HTERT RPE-1 (cell line): ENCODE results near the gene CTSD.

Source experiments
- in situ Hi-C: fragments of 300-500 bp; cut with MboI; formaldehyde crosslinking; loops from 4 replicates; pipeline ENCODE4 v1.14.3; 2020; ENCODE audit warnings: low sequenced_read_pairs

The CTSD gene

DNA sequence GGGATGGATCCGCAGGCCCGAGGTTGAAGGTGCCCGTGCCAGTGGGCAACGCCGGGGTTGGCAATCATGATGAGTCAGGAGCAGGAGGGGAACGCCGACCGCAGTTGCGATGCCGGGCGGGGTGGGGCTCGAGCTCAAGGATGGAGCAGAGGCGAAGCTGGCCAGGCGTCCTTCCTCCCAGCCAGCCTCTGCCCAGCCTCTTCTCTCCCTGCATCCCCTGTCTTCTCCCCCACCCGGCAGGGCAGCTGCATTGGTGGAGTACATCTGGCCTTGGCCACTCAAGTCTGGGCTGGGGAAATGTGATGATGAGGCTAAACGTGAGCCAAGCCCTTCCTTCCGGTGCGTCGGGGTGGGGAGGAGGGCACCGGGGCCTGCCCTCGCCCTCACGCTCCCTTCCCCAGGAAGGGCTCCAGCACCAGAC lies 17.2 kb downstream of the CTSD start:
- in situ Hi-C loops = no loop called here

DNA sequence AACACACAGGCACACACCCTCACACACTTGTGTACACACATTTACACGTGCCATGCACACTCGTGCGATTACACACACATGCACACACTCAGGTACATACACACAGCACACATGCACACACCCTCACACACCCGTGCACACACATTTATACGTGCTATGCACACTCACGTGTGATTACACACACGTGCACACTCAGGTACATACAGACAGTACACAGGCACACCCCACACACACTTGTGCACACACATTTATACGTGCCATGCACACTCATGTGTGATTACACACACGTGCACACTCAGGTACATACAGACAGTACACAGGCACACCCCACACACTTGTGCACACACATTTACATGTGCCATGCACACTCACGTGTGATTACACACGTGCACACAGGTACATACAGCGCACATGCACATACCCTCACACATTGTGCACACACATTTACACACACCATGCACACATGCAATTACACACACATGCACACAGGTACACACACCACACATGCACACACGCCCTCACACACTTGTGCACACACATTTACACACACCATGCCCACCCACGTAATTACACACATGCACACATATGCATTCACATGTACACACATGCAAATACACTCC lies 17.9 kb downstream of the CTSD start:
- in situ Hi-C loops = no loop called here

DNA sequence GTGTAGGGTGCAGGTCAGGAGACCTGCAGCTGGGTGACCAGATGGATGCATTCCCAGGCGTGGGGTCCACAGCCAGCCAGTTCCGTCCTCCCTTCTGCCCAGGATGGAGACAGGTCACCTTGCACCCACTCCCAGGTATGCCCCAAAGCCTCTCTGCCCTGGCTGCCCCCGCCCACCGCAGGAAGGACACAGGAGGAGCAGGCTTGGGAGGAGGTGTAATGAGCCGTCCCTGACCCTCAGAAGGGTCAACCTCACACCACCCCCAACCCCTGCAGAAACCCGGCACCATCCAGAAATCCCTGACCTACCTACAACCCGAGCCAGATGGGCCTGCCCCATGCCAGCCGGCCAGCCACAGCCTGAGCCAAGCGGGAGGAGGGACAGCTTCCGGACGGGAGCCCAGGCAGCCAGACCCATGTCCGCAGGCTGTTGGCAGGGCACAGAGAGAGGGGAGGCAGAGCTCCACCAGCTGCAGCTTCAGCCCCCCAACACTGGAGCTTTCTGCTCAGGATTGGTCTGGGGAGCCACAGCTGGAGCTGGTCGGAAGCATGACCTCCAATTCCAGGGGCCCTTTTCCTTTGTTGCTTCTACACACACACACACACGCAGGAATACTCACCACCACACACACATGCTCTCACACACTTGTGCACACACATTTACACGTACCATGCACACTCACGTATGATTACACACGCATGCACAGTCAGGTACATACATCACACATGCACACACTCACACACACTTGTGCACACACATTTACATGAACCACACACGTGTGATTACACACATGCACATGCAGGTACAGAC lies 18.6 kb downstream of the CTSD start:
- in situ Hi-C loops = no loop called here

- in situ Hi-C loops = no loop called here
Observed at GRCh38 chr11:1744137-1744886, 19.4 kb downstream of the CTSD start.

- in situ Hi-C loops = no loop called here
Observed at GRCh38 chr11:1743585-1744136, 20.1 kb downstream of the CTSD start.

- in situ Hi-C loops = no loop called here
Observed at GRCh38 chr11:1742869-1743584, 20.7 kb downstream of the CTSD start.

GRCh38 chr11:1742371-1742770 lies 21.4 kb downstream of the CTSD start:
- in situ Hi-C loops = no loop called here

GRCh38 chr11:1741741-1742140 lies 22.0 kb downstream of the CTSD start:
- in situ Hi-C loops = no loop called here

- in situ Hi-C loops = no loop called here
Observed at GRCh38 chr11:1740786-1741530, 22.8 kb downstream of the CTSD start.

DNA sequence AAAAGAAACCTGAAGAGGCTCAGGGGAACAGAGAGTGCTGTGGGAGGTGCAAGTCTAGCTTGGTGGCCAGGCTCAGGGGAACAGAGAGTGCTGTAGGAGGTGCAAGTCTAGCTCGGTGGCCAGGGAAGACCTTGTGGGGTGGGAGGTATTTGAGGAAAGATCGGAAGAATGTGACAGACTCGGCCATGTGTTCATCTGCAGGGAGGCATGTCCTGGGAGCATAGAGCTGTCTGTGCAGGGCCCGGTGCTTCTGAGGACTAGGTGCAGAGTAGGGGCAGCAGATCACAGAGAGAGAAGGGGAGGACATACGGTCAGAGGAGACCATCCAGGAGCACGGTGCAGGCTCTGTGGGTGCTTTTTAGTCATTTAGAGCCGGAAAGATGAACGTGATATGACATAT lies 24.2 kb downstream of the CTSD start:
- in situ Hi-C loops = no loop called here

GRCh38 chr11:1738380-1738779 lies 25.3 kb downstream of the CTSD start:
- in situ Hi-C loops = no loop called here

DNA sequence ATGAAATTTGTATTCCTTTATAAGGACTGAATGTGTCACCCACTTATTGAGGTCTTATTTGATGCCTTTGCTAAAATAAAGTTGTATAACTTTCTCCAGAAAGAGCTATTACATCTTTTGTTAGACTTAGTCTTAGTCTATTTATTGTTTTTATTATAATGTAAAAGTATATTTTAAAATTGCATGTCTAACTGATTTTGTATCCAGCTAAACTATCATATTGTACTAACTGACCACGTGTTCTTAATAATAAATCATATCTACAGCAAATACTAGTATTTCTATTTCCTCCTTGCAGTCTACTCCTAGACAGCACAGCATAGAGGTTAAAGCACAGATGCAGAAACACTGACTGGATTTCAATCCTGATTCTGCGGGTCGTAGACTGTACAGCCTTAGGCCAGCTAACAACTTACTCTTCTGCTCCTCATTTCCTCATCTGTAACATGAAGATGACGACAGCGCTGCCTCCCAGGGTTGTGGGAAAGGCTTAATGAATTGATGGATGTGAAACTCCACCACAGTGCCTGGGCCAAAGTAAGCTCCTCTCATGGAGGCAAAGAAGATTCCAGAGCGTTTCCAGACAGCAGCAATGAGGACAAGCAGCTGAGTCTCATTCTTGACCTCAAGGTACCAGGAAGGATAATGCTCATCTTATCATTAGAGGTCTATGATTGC lies 26.5 kb downstream of the CTSD start:
- in situ Hi-C loops = no loop called here

- in situ Hi-C loops = no loop called here
Observed at GRCh38 chr11:1736447-1736992, 27.2 kb downstream of the CTSD start.

DNA sequence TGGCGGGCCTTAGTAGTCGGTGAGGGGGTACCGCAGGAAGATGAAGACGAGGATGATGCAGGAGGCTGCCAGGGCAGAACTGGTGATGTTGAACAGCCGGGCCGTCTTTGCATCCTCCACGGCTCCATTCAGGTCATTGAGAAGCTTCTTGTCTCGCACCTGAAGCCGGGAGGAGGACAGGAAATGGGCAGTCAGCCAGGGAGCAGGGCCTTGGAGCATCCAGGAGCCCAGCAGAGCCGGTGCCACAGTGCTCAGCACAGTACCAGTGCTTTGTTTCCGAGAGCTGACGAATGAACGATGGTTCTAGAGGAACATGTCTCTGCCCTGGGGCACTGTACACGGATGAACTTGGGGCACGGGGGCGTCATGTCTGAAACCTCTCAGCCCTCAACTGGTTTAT lies 28.5 kb downstream of the CTSD start:
- in situ Hi-C loops = no loop called here

DNA sequence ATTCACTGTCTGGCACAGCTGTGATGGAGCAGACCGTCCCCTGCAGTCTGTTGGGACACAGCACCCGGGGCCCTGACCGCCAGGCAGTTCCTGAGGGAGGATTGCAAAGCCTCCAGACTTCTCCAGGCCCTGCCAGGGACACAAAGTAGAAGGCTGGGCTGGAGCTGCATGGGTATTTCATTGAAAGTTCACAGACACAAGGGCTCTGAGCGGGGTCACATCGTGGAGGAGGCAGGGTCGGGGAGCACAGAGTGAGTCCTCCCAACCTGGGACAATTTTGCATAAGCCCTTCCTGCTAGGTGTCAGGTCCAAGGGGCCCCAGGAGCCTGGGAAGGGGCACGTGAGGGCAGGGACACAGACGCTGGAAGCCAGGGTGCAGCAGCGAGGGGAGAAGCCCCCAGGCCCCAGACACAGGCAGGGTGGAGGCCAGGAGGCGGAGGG lies 29.1 kb downstream of the CTSD start:
- in situ Hi-C loops = no loop called here

GRCh38 chr11:1733716-1734640 lies 29.7 kb downstream of the CTSD start:
- in situ Hi-C loops = no loop called here

- in situ Hi-C loops = no loop called here
Observed at GRCh38 chr11:1733009-1733715, 30.6 kb downstream of the CTSD start.
